ENCODE results near the gene SLITRK3.
"Not testable (repeated sequence)": the region's sequence is repeated elsewhere in the genome, so short reads cannot be mapped to it uniquely, and the experiment has no call there.

The SLITRK3 gene

DNA sequence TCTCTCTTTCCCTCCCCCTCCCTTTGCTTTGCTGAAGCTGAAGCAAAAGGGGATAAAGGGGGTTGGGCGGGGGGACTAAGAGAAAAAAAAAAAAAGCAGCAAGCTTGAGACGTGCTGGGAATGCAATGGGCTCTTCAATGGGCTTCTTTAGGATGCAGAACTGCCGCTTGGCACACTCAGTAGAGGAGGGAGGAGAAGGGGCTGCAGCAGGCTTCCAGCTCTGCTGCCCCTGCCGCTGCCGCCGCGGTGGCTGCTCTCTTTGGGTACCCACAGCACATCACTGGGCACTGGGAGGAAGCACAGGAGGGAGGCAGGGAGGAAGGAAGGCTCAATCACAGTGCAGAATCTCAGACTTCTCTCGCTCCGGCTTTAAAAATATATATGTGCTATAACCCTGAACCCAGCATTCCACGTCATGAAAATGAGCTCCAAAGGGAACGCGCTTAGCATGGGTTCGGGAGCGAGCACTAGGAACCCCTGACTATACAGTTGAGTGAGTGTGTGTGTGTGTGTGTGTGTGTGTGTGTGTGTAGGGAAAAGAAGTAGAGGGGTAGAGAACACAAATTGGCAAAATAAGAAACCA is 3.5 kb downstream of the SLITRK3 start:
- no peak for DNase-seq (ENCODE audit: low spot score)

DNA sequence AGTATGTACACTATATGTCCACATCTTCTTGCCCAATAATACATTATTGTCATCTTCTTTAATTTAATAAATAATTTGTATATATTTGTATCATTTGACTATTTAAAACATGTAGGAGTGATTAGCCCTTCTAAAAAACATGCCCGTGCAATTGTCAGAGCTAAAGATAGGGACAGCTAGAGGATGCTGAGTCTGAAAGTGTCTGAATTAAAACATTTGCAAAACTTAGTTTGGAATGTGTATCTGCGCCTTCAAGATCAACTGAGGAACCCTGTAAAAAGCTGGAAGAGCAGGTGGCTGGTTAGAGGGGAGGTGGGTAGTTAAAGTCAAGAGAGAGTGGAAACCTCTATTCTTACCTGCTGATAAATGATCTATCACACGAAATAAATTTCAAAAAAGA is 4.7 kb downstream of the SLITRK3 start:
- DNase-seq (ENCODE audit: low spot score), result no peak

DNA sequence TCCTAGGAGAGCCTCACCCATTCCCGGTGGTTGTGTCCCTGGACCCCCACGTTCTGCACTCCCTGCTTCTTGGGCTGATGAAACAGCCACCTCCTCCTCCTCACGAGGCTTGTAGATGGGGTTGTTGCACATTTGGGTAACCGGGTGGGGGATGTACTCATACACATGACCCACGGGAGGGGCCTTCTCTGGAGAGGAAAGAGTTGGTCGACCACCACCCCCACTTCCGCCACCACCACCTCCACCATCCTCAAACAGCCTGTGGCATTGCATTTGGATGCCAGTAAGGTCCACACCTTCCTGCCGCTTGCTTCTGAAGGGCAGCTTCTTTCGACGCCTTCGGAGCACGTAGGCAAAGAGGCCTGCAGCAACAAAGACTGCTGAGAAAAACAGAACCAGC is 7.7 kb downstream of the SLITRK3 start:
- DNase-seq (ENCODE audit: low spot score), result no peak

DNA sequence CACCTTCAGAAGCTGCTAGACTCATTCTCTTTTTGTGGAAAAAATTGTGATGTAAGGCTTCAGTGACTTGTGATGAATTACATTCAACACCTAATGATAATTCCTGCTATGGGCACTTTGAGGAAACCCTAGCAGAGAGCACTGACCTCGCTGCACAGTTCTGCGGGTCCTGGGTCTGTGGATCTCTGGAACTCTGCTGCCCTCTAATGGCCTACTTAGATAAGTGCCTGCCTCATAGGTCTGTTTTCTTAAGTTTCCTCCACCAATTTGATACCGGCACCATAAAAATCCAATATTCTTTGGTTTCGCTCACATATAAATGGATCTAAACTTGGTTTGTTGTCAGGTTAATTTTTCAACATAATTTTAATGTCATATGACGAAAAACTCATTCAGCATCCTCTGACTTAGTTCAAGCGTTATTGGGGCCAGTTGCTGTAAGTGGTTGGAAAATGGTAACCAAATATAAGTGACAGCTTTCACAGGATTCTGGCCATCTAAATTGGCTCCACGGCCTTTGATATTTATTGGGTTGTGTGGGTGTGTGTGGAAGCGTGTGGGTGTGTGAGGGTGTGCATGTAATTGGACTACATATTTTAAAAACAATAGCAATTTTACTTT is 10.4 kb downstream of the SLITRK3 start:
- peak; percentile 15 for DNase-seq (ENCODE audit: low spot score)

DNA sequence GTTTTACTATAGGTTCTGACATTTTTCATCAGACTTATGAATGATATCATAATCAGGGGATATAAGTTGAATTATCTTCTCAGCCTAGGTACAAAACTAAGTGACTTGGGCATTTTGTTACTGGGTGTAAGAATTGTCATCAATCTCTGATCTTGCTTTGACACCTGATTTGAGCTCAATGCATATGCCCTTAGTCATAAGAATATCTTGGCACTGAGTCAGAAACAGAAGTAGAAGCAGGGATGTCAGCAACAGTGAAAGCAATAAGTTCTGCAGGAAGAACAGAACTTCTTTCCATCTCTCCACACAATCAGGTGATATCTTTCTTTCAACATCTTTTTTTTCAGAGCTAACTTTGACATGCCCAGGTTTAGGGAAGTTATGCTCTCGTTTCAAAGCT is 14.6 kb downstream of the SLITRK3 start:
- no peak for DNase-seq (ENCODE audit: low spot score)

DNA sequence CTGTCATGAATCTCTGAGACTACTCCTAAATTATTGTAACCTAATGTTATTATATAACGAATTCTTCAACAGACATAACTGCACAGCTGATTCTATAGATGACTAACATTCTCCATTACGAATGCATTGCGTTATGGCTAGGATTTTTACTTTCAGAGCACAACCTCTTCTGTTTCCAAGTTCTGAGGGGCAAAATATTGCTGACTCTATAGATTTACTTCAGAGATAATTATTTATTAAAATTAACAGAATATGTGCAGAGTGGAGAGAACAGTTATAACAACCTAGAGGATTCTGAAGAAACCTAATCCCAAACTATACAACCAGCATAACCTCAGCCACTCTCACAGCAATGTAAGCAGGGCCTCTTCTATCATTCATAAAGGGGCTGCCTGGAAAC is 25.9 kb downstream of the SLITRK3 start:
- no peak for DNase-seq (ENCODE audit: low spot score)

DNA sequence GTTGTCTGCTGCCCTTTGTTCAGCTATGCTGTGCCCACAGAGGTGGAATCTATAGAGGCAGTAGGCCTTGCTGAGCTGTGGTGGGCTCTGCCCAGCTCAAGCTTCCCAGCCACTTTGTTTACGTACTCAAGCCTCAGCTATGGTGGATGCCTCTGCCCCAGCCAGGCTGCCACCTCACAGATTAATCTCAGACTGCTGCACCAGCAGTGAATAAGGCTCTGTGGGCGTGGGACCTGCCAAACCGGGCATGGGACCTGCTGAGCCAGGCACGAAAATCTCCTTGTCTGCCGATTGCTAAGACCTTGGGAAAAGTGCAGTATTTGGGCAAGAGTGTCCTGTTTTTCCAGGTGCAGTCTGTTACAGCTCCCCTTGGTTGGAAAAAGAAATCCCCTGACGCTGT is 26.8 kb downstream of the SLITRK3 start:
- no peak for DNase-seq (ENCODE audit: low spot score)

DNA sequence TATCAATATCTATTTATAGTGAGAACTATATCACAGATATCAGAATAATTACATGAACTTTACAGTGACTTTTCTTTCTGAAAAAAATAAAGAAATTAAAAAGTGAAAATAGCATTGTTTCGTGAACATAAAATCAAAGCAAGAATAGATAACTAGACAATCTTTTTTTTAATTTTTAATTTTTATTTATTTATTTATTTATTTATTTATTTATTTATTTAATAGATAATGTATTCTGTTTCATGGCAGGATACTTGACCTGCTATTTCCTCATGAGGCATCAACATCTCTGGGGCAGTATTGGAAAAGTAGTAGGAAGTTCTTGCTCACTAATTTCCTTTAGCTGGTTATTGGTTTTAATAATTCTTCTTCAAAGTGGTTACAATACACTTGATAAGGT is 33.3 kb downstream of the SLITRK3 start:
- DNase-seq (ENCODE audit: low spot score), result no peak

DNA sequence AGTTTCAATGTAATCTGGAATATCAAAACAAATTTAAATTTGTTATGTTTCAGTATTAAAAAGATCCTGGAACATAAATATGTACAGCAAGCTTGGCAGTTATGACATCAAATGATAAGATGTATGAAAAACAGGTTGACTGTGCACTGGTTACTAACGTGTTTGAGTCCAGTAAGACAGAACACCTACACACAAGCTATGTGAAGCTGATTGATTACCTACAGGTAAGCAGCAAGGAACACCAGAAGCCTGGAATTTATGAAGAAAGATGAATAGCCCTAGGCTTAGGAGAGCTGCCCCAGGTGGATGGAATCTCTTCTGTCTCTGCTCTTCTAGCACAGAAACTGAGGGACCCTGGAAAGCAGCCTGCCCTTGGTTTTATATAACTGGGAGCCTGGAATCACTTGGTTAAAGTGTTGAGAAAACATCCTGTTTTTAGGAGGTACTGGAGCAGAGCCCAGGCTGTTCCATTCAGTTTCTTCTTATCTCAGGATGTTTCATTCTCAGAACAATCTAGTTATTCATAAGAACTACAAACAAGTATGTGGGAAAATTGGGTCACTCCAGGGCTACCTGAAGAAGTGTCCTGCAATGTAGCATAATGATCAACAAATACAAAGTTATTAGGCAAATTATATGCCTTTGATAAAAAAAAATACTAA is 36.3 kb downstream of the SLITRK3 start:
- no peak for DNase-seq (ENCODE audit: low spot score)

DNA sequence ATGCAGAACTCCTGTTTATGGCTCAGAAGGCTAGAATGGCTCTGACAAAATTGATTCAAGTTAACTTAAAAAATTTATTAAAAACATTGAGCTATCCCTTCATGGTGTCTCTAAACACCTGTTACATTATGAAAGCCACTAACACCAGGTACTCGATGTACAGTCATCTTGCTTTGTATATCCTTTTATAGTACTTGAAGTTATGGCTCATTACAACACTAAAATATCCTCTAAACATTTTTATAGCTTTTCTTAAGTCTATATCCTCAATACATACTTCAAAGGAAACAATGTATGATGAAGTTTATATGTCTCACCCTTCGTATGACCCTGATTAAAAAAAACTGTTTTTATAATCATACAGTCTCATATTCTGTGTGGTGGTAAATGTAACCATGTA is 38.2 kb downstream of the SLITRK3 start:
- DNase-seq (ENCODE audit: low spot score), result no peak

DNA sequence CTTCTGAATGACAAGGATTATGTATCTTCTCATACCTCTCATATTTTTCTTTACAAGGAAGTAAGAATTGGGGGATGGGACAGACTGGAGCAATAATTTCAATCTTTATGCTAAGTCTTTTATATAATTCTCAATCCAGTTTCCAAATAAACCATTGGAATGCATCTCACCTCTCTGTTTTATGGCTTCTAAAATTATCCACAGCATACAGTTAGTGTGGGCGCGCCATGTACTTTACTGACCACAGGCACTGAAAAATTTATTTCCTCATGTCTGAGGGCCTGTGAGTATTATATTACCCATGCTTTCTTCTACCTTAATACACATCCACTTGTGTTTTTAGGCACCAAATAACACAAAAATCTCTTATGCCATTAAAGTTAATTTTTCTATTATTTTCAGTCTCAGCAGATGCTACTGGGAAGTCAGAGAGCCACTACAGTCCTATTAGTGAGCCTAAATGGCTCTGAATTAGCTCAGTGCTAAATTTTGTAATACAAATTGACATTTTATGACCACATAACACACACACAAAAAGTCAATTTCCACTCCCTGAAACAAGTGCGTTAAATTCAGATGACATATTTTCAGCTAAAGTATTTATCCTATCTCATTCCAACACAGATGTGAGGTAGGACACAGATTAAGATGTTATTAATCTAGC is 39.3 kb downstream of the SLITRK3 start:
- no peak for DNase-seq (ENCODE audit: low spot score)

DNA sequence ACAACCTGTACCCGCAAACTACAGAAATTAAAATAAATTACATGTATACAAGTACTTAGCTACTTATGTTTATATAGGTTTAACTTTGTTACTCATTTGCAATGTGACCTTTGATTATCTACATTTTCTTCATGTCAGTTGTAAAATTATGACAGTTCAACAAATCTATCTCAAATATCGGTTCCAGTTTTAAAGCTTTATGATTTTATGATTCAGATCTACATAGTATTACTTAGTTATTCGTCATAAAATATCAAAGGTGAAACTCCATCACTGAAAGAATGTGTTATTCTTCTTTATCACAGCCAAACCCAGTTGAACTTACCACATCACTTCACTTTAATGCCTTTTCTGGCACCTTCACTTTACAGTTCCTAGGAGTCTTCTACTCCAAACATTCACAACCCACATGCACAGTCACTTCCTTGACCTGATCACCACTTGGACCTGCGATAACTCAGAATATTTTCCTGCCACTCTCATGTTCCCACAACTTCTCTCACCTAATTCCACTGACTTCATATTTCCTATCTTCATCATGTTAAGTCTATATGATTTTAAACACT is 47.2 kb downstream of the SLITRK3 start:
- no peak for DNase-seq (ENCODE audit: low spot score)

DNA sequence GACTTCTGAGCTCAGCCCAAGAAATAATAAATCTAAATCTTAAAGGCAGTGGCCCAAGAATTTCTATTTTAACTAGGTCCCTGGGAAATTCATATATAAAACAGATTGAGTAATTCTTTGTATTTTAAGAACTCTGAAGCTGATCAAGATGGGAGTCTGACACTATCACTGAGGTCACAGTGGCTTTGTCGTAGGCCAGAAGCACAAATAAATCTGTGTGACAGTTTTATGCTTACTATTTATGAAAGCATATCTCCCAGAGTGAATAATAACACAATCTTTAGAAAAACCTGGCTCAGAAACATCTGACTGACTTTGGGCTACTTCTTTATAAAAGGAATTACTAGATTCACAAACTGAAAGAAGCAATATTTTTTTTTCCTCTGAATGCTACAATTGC is 51.9 kb downstream of the SLITRK3 start:
- DNase-seq (ENCODE audit: low spot score), result no peak

DNA sequence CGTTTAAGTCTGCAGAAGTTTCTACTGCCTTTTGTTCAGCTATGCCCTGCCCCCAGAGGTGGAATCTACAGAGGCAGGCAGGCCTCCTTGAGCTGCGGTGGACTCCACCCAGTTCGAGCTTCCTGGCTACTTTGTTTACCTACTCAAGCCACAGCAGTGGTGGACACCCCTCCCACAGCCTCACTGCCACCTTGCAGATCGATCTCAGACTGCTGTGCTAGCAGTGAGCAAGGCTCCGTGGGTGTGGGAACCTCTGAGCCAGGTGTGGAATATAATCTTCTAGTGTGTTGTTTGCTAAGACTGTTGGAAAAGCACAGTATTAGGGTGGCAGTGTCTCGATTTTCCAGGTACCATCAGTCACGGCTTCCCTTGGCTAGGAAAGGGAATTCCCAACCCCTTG is 56.3 kb downstream of the SLITRK3 start:
- not testable (repeated sequence) for DNase-seq (ENCODE audit: low spot score)

Measured in hematopoietic multipotent progenitor cell treated with erythropoietin and hydrocortisone succinate and interleukin-3 and kit ligand, for 17 days (in vitro differentiated cells).